HG03520 (cell line): ENCODE data around the gene LMTK3.

ENCODE experiments used
- ATAC-seq: cut with Tn5 transposase; IDR thresholded peaks from one replicate; pipeline ENCODE4 v1.9.1; 2021; ENCODE audit warnings: mild to moderate bottlenecking, moderate library complexity; ENCODE audit not compliant: unreplicated experiment

Gene LMTK3

DNA sequence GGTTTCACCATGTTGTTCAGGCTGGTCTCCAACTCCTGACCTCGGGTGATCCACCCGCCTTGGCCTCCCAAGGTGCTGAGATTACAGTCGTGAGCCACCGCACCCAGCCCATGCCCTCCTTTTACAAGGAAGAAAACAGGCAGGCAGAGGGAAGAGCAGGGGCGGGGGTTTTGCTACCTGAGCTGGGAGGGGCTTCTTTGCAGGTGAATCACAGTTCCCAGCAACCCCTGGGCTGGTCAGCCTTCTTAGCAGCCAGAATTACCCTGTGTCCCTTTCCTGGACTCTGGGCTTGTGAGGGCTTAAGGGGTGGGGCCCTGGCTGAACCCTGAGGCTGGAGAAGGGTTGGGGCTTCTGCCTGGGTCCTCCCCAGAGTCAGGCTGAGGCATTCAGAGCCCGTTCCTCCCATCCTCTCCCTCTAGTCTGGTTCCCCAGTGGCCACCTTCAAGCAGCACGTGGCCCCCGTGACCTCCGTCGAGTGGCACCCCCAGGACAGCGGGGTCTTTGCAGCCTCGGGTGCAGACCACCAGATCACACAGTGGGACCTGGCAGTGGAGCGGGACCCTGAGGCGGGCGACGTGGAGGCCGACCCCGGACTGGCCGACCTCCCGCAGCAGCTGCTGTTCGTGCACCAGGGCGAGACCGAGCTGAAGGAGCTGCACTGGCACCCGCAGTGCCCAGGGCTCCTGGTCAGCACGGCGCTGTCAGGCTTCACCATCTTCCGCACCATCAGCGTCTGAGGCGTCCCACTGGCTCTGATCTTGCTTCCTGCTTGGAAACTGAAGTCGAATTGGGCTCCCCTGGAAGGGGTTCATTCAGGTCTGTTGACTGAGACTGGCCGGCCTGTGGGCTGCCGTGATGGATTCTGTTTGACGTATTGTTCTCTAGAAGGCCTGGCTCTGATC is 59.1 kb downstream of the LMTK3 start:
- ATAC-seq, result no peak

GRCh38 chr19:48451624-48452023 is 60.0 kb downstream of the LMTK3 start:
- no peak for ATAC-seq

DNA sequence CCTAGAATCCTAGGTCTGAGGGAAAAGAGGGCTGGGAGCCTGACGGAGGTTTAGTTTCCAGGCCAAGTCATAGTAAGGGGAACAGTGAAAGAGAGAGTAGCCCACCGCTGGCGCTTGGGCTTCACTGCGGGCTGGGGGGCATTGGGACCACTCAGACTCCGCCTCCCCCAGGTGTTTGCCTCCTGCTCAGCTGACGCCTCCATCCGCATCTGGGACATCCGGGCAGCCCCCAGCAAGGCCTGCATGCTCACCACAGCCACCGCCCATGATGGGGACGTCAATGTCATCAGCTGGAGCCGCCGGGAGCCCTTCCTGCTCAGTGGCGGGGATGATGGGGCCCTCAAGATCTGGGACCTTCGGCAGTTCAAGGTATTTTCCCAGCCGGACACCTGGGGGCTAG is 60.8 kb downstream of the LMTK3 start:
- no peak for ATAC-seq

- no peak for ATAC-seq
These were observed 61.2 kb downstream of the LMTK3 start for GRCh38 chr19:48450441-48450840.

DNA sequence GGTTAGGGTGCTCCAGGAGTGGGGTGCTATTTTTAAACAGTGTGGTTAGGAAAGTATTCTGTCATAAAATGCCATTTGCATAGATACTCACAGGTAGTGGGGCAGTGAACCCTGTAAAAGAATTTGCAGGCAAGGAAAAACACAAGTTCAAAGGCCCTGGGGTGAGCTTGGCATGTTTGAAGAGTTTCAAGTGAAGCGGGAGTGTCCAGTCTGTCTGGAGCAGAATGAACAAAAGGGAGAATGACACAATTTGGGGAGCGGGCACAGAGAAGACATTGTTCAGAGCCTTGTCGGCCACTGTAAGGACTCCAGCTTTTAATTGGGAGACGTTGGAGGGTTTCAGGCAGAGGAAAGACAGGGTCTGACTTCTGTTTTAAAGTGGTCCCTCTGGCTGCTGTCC is 63.1 kb downstream of the LMTK3 start:
- no peak for ATAC-seq

DNA sequence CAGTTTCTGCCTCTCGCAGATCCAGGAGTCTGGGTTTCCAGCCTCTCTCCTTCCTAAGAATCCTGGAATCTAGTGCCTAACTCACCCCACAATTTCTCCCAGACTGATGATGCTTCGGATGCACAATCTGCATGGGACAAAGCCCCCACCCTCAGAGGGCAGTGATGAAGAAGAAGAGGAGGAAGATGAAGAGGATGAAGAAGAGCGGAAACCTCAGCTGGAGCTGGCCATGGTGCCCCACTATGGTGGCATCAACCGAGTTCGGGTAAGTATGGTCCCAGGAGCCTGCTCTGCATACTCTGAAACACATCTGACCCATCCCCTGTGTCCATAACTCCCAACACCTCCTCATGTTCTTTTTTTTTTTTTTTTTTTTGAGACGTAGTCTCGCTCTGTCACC is 65.1 kb downstream of the LMTK3 start:
- no peak for ATAC-seq

GRCh38 chr19:48445606-48446481 is 65.8 kb downstream of the LMTK3 start, which contains the start of gene GRWD1:
Gene GRWD1 (plus strand): TSS chr19:48445983. CDS start chr19:48446006, 23 bp downstream.
- peak; percentile 81 for ATAC-seq

DNA sequence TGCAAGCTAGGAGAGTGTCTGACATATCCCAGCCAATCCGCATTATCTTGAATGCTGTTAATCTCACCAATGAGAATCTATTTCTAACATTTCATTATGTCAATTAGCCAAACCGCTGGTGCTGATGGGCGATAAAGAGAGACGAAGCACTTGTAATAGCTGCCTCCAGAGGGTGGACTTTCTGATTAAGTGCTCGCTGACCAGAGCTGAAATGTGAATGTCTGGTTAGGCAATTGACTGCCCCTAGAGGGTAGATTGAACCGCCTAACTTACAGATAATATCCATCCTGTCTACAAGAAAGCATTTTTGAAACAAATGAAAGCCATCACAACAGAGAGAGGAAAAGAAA is 66.4 kb downstream of the LMTK3 start:
- ATAC-seq, result peak; percentile 10

GRCh38 chr19:48444936-48445200 is 66.8 kb downstream of the LMTK3 start:
- no peak for ATAC-seq

- ATAC-seq, result no peak
These were observed 67.3 kb downstream of the LMTK3 start for GRCh38 chr19:48444129-48444935.

DNA sequence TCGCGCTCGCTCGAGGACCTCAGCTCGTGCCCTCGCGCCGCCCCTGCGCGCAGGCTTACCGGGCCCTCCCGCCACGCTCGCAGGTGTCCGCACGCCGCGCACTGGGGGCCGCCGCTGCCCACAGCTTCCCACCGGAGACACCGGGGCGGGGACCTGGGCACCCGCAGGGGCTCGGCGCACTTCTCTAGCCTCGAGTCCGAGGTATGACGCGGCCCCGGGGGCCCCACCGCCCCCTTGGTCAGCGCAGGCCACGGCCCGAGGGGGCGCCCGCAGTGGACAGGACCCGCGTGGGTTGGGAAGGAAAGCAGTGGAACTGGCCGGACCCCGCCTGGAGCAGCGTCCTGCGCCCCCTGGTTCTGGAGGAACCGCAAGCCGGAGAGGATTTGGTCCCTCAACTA is 67.9 kb downstream of the LMTK3 start:
- ATAC-seq, result no peak

DNA sequence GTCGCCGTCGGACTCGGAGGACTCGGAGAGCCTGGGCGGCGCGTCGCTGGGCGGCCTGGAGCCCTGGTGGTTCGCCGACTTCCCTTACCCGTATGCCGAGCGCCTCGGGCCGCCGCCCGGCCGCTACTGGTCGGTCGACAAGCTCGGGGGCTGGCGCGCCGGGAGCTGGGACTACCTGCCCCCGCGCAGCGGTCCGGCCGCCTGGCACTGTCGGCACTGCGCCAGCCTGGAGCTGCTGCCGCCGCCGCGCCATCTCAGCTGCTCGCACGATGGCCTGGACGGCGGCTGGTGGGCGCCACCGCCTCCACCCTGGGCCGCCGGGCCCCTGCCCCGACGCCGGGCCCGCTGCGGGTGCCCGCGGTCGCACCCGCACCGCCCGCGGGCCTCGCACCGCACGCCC is 68.4 kb downstream of the LMTK3 start:
- ATAC-seq, result no peak

- no peak for ATAC-seq
These were observed 69.3 kb downstream of the LMTK3 start for GRCh38 chr19:48442116-48443035.

GRCh38 chr19:48441360-48442050 is 70.1 kb downstream of the LMTK3 start:
- no peak for ATAC-seq

- no peak for ATAC-seq
These were observed 75.0 kb downstream of the LMTK3 start for GRCh38 chr19:48436586-48436985.
